BLaER1 (cell line): Measurements from ENCODE around the gene SHC3.

Experiments
- H3K27ac ChIP-seq: shearing (Covaris generic); formaldehyde crosslinking; 2 replicates; pipeline ENCODE4 v1.8.1; 2022
- H3K27me3 ChIP-seq: shearing (Covaris generic); formaldehyde crosslinking; 2 replicates; pipeline ENCODE4 v1.8.1; 2022
- H3K36me3 ChIP-seq: shearing (Covaris generic); formaldehyde crosslinking; 2 replicates; pipeline ENCODE4 v1.8.1; 2022
- H3K4me1 ChIP-seq: shearing (Covaris generic); formaldehyde crosslinking; 2 replicates; pipeline ENCODE4 v1.8.1; 2022
- H3K4me2 ChIP-seq: shearing (Covaris generic); formaldehyde crosslinking; 2 replicates; pipeline ENCODE4 v1.8.1; 2022
- H3K4me3 ChIP-seq: shearing (Covaris generic); formaldehyde crosslinking; 2 replicates; pipeline ENCODE4 v1.8.1; 2022
- H3K9ac ChIP-seq: shearing (Covaris generic); formaldehyde crosslinking; 2 replicates; pipeline ENCODE4 v1.8.1; 2022
- H3K9me3 ChIP-seq: shearing (Covaris generic); formaldehyde crosslinking; 2 replicates; pipeline ENCODE4 v1.8.1; 2022
- H4K20me1 ChIP-seq: shearing (Covaris generic); formaldehyde crosslinking; 2 replicates; pipeline ENCODE4 v1.8.1; 2022
- Cebpa-rat ChIP-seq: shearing (Covaris generic); IDR thresholded peaks from 2 replicates; pipeline ENCODE4 v1.8.1; 2022

The SHC3 gene

GRCh38 chr9:89000973-89001916 lies 177.4 kb downstream of the SHC3 start:
- no peaks in the 10 kb centered on the region for H3K9me3 ChIP-seq
- H3K4me2 ChIP-seq = peak overlapping the region; percentile 47
- H3K4me1 ChIP-seq = peaks cover 13% of the 10 kb centered on the region
- H3K27me3 ChIP-seq = no peaks in the 10 kb centered on the region
- no peak overlapping the region for H3K9ac ChIP-seq
- no peak overlapping the region for H3K4me3 ChIP-seq
- no peaks in the 10 kb centered on the region for H3K36me3 ChIP-seq
- no peak for TF ChIP-seq Cebpa-rat
- H3K27ac ChIP-seq = no peak overlapping the region
- H4K20me1 ChIP-seq = no peaks in the 10 kb centered on the region

- TF ChIP-seq Cebpa-rat = no peak
- Histone ChIP-seq H3K36me3 (no peaks in the 10 kb centered on the region), H3K27ac (no peak overlapping the region), H3K4me1 (peaks cover 13% of the 10 kb centered on the region), H3K27me3 (no peaks in the 10 kb centered on the region), H3K9me3 (no peaks in the 10 kb centered on the region), H3K4me2 (peak overlapping the region; percentile 47), H3K9ac (no peak overlapping the region), H3K4me3 (no peak overlapping the region), H4K20me1 (no peaks in the 10 kb centered on the region)
These were observed 178.2 kb downstream of the SHC3 start for GRCh38 chr9:89000371-89000781.

DNA sequence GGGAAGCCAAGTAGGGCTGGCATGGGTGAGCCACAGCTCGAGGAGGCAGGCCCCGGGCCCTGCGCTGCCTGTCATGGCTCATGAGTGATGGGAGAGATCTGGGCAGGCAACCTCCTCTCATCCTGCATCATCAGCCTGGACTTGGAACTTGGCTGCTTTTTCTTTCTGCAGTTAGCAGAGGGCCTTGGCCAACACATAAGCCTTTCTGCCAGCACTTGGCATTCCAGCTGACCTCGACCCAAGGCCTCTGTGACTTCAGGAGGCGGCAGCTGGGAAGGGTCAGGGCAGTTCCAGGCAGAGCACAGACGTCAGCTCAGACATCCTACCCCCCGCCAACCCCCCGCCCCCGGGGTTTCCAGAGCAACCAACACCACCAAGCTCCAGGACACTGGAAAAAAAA lies 179.7 kb downstream of the SHC3 start:
- Histone ChIP-seq H3K36me3 (no peaks in the 10 kb centered on the region), H3K4me2 (no peak overlapping the region), H3K4me3 (no peak overlapping the region), H3K27me3 (no peaks in the 10 kb centered on the region), H3K27ac (no peak overlapping the region), H3K9ac (no peak overlapping the region), H3K4me1 (peaks cover 13% of the 10 kb centered on the region), H4K20me1 (no peaks in the 10 kb centered on the region), H3K9me3 (no peaks in the 10 kb centered on the region)
- no peak for TF ChIP-seq Cebpa-rat

DNA sequence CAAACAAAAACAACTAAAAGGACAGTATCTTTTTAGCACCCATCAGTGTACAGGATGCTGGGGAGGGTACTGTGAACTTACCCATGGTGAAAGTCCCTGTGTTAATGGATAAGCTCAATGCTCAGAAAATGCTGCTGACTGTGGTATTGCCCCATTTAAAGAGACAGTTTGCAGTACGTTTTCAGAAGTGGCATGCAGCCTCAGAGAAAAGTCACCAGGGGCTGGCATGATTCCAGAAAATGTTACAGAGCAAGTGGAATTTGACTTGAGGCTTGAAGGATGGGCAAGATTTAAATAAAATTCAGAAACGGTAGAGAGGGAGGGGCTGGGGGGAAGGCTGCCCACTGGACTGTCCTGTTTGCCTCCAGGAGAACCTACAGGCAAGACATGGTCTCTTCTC lies 180.1 kb downstream of the SHC3 start:
- no peaks in the 10 kb centered on the region for H4K20me1 ChIP-seq
- no peak overlapping the region for H3K9ac ChIP-seq
- H3K9me3 ChIP-seq = no peaks in the 10 kb centered on the region
- no peak overlapping the region for H3K27ac ChIP-seq
- no peak for TF ChIP-seq Cebpa-rat
- H3K4me3 ChIP-seq = no peak overlapping the region
- no peaks in the 10 kb centered on the region for H3K27me3 ChIP-seq
- no peaks in the 10 kb centered on the region for H3K36me3 ChIP-seq
- H3K4me1 ChIP-seq = peaks cover 13% of the 10 kb centered on the region
- no peak overlapping the region for H3K4me2 ChIP-seq

DNA sequence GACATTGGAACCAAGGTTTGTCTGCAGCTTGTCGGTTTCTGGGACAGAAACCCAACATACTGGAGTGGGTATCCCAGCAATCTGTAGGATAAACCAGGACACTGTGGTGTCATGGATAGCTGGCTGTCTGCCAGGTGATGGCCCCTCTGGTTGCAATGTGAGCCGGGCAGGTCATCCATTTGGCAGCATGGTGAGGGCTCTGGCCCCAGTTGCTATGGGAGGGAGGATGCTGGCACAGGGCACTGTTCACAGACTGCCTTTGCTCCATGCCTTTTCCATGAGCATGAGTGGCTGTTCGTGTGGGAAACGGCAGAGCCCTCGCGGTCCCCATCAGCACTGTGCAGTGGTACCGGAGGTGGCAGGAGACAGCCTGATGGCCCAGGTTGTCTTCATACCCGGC lies 181.0 kb downstream of the SHC3 start:
- H3K4me2 ChIP-seq = no peak overlapping the region
- no peak overlapping the region for H3K27ac ChIP-seq
- no peaks in the 10 kb centered on the region for H3K9me3 ChIP-seq
- no peaks in the 10 kb centered on the region for H3K36me3 ChIP-seq
- H3K9ac ChIP-seq = no peak overlapping the region
- H3K4me3 ChIP-seq = no peak overlapping the region
- H3K27me3 ChIP-seq = peaks cover 4% of the 10 kb centered on the region
- no peak for TF ChIP-seq Cebpa-rat
- H4K20me1 ChIP-seq = no peaks in the 10 kb centered on the region
- H3K4me1 ChIP-seq = peaks cover 6% of the 10 kb centered on the region

GRCh38 chr9:88996921-88997235 lies 181.7 kb downstream of the SHC3 start:
- no peak for TF ChIP-seq Cebpa-rat
- H4K20me1 ChIP-seq = no peaks in the 10 kb centered on the region
- no peak overlapping the region for H3K27ac ChIP-seq

DNA sequence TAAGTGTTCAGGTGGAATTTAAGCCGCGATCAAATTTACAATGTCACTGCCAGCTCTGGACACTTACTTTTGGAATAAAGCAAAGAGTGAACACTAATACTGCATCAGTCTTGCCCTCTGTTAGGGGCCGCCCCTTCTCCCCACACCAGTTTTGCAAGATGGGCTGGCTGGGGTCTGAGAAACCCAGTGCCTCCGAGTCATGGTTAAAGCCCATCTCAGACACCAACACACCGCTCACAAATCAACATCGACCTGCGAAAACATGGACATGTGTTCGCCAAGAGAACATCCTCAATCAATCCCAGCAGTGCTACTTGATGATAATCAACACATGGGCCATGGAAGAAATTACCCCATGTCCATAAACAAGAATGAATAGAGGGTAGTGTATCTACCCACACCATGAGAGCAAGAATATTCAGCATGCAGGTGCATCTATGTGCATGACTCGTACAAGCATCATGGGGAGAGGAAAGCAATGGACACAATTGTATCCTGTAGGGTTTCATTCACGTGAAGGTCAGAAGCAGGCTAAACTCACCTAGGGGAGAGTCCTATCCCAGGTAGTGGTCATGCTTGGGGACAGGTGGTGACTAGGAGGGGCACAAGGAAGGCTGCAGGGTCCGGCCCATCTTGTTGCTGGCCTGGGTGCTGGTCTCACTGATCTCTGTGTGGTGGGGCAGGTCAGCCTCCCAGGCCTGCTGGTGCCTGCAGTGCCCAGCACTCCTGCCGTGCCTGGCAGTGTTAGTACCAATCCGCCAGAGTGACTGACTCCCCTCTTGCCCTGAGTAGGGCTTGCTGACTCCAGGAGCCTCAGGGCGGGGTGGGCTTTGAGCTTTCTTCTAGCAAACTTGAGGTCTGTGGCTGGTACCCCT lies 182.3 kb downstream of the SHC3 start:
- H3K27ac ChIP-seq = no peak overlapping the region
- no peak for TF ChIP-seq Cebpa-rat
- no peak overlapping the region for H3K4me3 ChIP-seq
- H3K4me2 ChIP-seq = no peak overlapping the region
- no peaks in the 10 kb centered on the region for H3K9me3 ChIP-seq
- no peaks in the 10 kb centered on the region for H4K20me1 ChIP-seq
- no peak overlapping the region for H3K9ac ChIP-seq
- peaks cover 16% of the 10 kb centered on the region for H3K4me1 ChIP-seq
- no peaks in the 10 kb centered on the region for H3K36me3 ChIP-seq
- peaks cover 17% of the 10 kb centered on the region for H3K27me3 ChIP-seq

More at GRCh38 chr9:88996921-88997235, 181.7 kb downstream of the SHC3 start:
- H3K9me3 ChIP-seq = no peaks in the 10 kb centered on the region
- no peak overlapping the region for H3K9ac ChIP-seq
- no peaks in the 10 kb centered on the region for H3K36me3 ChIP-seq
- H3K27me3 ChIP-seq = peaks cover 11% of the 10 kb centered on the region
- H3K4me2 ChIP-seq = no peak overlapping the region
- no peak overlapping the region for H3K4me3 ChIP-seq
- H3K4me1 ChIP-seq = peaks cover 14% of the 10 kb centered on the region

DNA sequence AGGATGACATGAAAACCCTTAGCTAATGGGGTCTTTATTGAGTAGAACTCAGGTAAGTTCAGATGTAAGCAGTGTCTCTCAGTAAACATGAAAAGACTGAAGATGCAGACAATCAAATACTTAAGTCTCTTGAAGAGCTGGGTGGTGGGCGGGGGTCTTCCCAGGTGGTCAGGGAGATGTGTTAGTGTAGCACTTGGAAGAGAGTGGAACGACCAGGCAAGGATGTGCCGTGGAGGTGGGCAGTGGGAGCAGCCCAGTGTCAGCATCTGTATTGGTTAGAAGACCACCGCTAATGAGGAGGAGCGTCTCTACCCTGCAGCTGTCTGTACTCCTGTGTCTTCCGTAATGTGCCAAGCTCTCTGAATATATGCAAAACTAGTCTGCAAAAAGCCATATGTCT lies 183.0 kb downstream of the SHC3 start:
- no peak for TF ChIP-seq Cebpa-rat
- no peak overlapping the region for H3K4me2 ChIP-seq

DNA sequence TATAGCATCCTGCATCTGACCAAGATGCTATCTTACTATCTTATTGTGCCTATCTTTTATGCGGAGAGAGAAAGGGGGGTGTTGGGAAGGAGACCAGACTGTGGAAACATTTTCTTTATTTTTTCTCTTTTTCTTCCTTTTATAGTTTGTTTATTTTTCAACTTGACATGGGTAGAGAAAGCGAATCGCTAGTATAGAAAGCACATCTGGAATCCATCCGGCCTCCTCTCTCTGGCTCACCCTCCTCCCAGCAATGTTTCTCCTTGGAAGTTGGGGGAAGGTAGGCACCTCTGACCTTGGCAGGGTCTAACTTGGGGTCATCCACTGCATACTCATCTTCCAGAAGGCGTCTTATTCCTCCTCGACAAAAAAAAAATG lies 183.4 kb downstream of the SHC3 start:
- H3K27ac ChIP-seq = no peak overlapping the region
- H3K4me2 ChIP-seq = no peak overlapping the region
- peaks cover 26% of the 10 kb centered on the region for H3K27me3 ChIP-seq
- no peak for TF ChIP-seq Cebpa-rat
- H3K4me3 ChIP-seq = no peak overlapping the region
- H3K9ac ChIP-seq = no peak overlapping the region
- H3K9me3 ChIP-seq = no peaks in the 10 kb centered on the region
- H3K36me3 ChIP-seq = no peaks in the 10 kb centered on the region
- H4K20me1 ChIP-seq = no peaks in the 10 kb centered on the region
- peaks cover 10% of the 10 kb centered on the region for H3K4me1 ChIP-seq

More for the DNA sequence above, 183.0 kb downstream of the SHC3 start:
- H4K20me1 ChIP-seq = no peaks in the 10 kb centered on the region
- peaks cover 22% of the 10 kb centered on the region for H3K27me3 ChIP-seq
- H3K27ac ChIP-seq = no peak overlapping the region
- no peak overlapping the region for H3K4me3 ChIP-seq
- H3K36me3 ChIP-seq = no peaks in the 10 kb centered on the region
- no peak overlapping the region for H3K9ac ChIP-seq
- peaks cover 13% of the 10 kb centered on the region for H3K4me1 ChIP-seq
- no peaks in the 10 kb centered on the region for H3K9me3 ChIP-seq
